ENCODE data around the gene SLCO2A1. TPM values are rescaled to one million over a fixed set of nuclear protein-coding genes. Genes with fewer than 3 reads are reported as not detected.

SLCO2A1 gene
- total RNA-seq, 1 donor, result not detected

DNA sequence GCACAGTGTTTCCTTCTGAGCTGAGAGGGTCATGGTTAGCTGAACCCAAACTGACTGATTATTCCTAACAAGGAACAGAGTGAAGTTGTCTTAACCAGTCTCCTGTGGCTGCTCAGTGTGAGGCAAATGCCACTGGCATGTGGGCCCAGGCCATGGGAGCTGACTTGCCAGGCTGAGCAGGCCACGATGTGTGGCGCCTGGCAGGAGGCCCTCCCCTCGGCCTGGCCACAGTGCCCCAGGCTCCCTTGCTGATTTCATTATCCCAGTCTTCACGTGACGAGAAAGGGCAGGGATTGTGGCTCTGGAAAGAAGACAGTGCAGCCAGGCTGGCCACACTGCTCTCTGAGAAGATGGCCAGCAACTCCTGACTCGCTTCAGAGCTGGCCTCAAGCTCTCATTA lies 58.8 kb downstream of the SLCO2A1 start:
- Histone ChIP-seq H3K4me1 (ENCODE audit: insufficient read depth, low read length) (no peaks in the 10 kb centered on the region), H3K4me3 (ENCODE audit: low read length) (no peak overlapping the region), H3K27me3 (ENCODE audit: insufficient read depth, low read length) (no peaks in the 10 kb centered on the region), H3K9me3 (ENCODE audit: low read depth, low read length) (no peaks in the 10 kb centered on the region)

DNA sequence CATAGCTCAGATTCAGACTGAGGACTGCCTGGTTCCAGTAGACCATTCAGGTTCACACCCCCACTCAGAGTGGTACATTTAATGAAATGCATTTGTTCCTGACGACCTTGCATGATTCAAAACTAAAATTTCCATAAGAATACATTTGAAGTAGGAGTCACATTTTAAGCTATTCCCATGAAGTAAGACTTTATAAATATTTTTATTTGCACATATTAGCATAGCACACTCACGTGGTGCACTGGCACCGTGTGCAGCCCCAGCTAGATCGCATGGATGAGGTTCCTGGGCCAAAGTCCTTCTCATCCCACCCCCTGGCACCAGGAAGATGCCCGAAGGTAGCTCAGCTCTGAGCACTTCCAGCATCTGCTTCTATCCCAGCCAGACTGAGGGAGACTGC lies 59.4 kb downstream of the SLCO2A1 start:
- no peak overlapping the region for H3K4me3 ChIP-seq (ENCODE audit: low read length)
- H3K27me3 ChIP-seq (ENCODE audit: insufficient read depth, low read length), result no peaks in the 10 kb centered on the region
- H3K9me3 ChIP-seq (ENCODE audit: low read depth, low read length), result no peaks in the 10 kb centered on the region
- H3K4me1 ChIP-seq (ENCODE audit: insufficient read depth, low read length), result no peaks in the 10 kb centered on the region

DNA sequence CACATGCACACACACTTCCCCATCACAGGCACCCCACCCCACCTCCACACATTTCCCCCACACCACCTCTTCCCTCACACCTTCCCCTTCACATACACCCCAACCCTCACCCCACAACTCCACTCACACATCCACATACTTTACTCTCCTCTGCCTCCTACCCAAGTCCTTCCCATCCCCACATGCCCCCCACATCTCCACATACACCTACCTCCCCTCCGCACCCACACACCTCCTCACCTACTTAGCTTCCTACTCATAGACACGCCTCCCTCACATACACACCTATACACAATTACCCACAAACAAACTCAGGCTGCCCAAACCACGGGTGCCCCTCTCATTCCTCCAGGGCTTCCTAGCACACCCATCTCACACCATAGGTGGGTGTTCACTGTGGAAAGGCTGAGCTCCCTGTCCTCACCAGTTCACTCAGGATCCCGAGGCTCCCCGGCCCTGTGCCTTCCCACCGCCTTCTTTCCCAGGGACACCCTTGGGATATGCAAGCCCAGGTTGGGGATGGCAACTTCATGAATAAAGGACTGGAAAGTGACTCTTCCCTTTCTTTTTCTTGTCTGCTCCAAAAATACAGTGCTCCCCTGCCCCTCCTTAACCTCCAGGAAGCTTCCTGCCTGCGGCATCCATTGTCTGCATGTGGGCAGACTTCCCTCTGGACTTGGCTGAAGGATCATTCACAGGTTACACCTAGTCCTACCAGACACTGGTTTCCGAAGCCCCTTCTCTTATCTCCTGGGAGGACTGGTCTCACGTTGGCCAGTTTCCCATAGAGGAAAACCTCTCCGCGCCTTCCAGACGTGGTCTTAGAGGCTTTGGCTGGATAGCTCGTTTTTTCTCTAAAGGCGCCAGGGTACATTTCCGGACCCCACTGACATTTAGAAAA lies 61.5 kb downstream of the SLCO2A1 start:
- H3K4me3 ChIP-seq (ENCODE audit: low read length), result no peak overlapping the region
- no peaks in the 10 kb centered on the region for H3K9me3 ChIP-seq (ENCODE audit: low read depth, low read length)
- no peaks in the 10 kb centered on the region for H3K27me3 ChIP-seq (ENCODE audit: insufficient read depth, low read length)
- H3K4me1 ChIP-seq (ENCODE audit: insufficient read depth, low read length), result no peaks in the 10 kb centered on the region

DNA sequence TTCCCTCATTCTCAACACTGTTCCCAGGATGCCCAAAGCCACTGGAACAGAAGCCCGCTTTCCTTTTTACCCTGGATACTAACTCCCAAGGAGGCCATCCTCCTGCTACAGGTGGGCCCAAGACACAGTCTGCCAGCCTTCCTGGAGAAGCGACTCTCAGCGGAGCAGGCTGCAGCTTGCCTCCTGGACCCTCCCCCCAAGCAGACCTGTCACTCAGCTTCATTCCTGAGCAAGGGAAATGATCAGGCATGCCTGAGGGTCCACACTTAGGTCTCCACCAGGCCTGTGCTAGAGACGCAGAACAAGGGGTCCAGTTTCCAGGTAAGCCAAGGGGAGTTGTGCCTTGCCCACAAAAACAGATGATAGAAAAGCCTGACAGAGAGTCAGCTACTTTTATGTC lies 62.8 kb downstream of the SLCO2A1 start:
- Histone ChIP-seq H3K9me3 (ENCODE audit: low read depth, low read length) (no peaks in the 10 kb centered on the region), H3K4me1 (ENCODE audit: insufficient read depth, low read length) (no peaks in the 10 kb centered on the region), H3K4me3 (ENCODE audit: low read length) (no peak overlapping the region), H3K27me3 (ENCODE audit: insufficient read depth, low read length) (no peaks in the 10 kb centered on the region)

DNA sequence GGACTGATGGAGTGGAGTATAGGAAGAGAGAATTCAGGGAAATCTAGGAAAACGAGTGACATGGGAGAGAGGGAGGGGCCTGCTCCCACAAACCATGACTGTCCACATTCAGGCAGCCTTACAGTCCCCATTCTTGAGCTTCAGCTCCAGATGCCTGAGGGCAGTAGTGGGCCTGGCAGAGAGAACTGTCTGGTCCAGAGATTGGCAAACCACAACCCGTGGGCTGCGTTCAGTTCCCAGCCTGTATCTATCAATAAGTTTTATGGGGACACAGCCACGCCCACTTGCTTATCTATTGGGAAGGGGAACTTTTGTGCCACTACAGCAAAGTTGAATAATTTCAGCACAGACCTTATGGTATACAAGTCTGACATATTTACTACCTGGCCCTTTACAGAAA lies 63.8 kb downstream of the SLCO2A1 start:
- H3K27me3 ChIP-seq (ENCODE audit: insufficient read depth, low read length), result no peaks in the 10 kb centered on the region
- no peak overlapping the region for H3K4me3 ChIP-seq (ENCODE audit: low read length)

DNA sequence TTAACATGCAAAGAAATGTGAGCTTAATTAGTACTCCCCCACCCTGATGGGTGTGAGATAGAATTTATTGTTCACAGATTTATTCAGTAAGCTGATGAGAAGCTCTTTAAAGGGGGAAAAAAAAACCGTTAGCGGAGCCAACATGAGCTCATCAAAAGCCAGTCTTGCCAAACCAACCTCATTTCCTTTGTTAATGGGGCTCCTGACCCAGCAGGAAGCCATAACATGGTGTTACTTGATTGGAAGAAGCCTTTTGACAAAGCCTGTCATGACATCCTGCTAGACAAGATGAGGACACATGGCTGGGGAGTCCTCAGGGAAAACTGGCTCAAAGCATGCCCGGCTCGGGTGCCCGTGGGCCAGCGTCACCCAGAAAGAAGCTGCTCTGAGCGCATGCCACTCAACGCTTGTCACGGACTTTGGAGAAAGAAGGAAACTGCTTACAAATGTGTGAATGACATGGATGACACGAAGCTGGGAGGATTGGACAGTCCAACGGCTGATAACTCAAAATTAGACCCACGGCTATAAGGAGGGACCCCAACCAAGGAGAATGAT lies 64.6 kb downstream of the SLCO2A1 start:
- H3K4me1 ChIP-seq (ENCODE audit: insufficient read depth, low read length), result no peaks in the 10 kb centered on the region
- H3K27me3 ChIP-seq (ENCODE audit: insufficient read depth, low read length), result no peaks in the 10 kb centered on the region
- H3K9me3 ChIP-seq (ENCODE audit: low read depth, low read length), result no peaks in the 10 kb centered on the region
- H3K4me3 ChIP-seq (ENCODE audit: low read length), result no peak overlapping the region

More for the DNA sequence above, 63.8 kb downstream of the SLCO2A1 start:
- Histone ChIP-seq H3K9me3 (ENCODE audit: low read depth, low read length) (no peaks in the 10 kb centered on the region), H3K4me1 (ENCODE audit: insufficient read depth, low read length) (no peaks in the 10 kb centered on the region)

DNA sequence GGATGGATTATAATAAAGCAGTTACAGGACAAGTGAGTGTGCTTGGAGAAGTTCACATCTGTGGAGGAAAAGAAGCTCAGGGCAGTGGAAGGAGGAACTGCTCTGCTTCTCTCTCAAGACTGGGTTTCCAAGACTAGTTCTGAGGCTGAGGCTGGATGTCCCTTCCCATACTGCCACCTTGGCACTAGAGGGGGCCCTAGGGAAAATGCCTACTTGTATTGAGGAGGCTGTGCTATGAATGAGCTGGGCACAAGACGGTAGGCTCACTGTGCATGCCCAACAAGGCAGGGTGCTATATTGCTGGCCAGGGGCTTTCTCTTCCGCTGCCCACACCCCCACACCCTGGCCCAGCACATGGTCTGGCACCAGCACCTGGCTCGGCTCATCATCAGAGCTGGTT lies 65.2 kb downstream of the SLCO2A1 start:
- Histone ChIP-seq H3K4me1 (ENCODE audit: insufficient read depth, low read length) (no peaks in the 10 kb centered on the region), H3K27me3 (ENCODE audit: insufficient read depth, low read length) (no peaks in the 10 kb centered on the region), H3K9me3 (ENCODE audit: low read depth, low read length) (no peaks in the 10 kb centered on the region), H3K4me3 (ENCODE audit: low read length) (no peak overlapping the region)

DNA sequence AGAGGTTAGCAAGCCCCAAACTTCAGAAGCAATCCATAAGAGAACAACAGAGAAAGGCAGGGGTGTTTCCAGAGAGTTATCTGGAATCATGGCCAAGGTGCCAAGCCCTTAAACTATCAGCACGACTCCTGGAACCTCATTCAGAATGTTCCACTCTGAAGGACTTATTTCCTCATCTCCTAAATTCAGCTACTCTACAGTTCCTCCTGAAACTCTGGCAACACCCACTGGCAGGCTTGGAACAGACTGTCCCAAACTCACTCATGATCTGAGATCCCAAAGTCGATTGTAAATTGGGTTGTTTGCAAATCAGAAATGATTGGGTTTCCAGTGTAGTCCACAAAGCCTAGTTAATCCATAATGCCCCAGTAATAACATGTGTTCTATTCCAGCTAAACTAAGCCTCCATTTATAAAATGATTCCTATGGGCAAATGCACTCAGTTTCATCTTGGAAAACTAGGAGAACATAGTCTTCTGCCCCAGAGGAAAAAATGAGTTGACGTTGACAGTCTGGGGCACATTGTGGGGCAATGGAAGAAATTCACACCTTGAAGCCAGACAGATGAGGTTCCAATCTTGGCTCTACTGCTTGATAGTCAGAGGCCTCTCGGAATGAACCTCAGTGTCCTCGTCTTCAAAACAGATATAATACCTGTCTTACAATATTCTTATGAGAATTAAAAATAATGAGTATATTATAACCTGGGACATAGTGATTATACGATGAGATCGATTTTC lies 65.9 kb downstream of the SLCO2A1 start:
- Histone ChIP-seq H3K4me1 (ENCODE audit: insufficient read depth, low read length) (no peaks in the 10 kb centered on the region), H3K4me3 (ENCODE audit: low read length) (no peak overlapping the region), H3K27me3 (ENCODE audit: insufficient read depth, low read length) (no peaks in the 10 kb centered on the region), H3K9me3 (ENCODE audit: low read depth, low read length) (no peaks in the 10 kb centered on the region)

DNA sequence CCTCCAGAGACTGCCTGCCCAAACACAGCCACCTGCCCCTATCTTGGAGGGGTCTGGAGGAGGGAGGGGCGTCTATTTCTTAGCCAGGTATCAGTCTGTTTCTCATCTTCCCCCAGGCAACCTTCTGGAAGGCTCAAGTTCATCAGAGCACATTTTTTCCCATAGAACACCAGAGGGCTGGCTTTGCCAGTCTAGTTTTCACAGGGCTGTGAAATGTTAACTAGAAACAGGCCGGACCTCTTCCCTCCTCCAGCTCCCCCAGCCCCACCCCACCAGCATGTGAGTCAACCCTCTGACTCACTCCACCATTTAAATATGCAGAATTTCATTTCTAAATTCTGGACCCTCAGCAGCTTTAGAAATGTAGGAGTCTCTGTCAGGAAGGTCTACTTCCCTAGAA lies 66.9 kb downstream of the SLCO2A1 start:
- H3K27me3 ChIP-seq (ENCODE audit: insufficient read depth, low read length), result no peaks in the 10 kb centered on the region
- H3K4me3 ChIP-seq (ENCODE audit: low read length), result no peak overlapping the region
- no peaks in the 10 kb centered on the region for H3K4me1 ChIP-seq (ENCODE audit: insufficient read depth, low read length)
- no peaks in the 10 kb centered on the region for H3K9me3 ChIP-seq (ENCODE audit: low read depth, low read length)

DNA sequence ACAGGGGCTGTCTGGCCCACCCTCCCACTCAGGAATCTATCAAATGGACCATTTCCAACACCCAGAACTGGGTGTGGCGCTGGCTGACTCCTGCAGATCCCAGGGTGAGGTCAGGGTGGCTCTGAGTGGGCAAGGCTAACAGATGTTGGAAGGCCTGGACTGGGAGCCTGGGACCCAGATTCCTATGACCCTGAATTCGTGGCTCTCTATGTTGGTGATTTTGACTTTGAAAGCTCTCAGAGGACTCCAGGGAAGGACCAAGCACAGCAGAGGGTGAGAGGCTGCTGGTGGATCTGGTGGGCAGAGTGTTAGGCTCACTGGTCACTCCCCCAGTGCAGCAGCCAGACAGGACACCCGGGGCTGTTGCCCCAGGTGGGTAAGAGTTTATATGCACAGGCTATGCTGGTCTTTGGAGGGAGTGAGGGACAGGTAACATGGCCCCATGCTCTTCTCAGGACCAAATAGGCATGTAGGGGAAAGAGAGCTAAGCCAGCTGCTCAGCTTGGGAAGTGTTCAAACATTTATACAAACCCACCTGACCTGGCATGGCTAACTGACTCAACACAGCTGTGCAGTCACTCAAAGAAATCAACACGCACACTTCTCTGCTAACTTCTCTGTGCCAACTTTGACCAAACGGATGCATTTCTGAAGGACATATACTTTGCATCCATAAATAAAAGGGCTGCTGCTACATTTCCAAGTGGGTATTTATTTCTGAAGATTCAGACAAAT lies 71.5 kb downstream of the SLCO2A1 start:
- Histone ChIP-seq H3K4me1 (ENCODE audit: insufficient read depth, low read length) (no peaks in the 10 kb centered on the region), H3K4me3 (ENCODE audit: low read length) (no peak overlapping the region), H3K27me3 (ENCODE audit: insufficient read depth, low read length) (no peaks in the 10 kb centered on the region), H3K9me3 (ENCODE audit: low read depth, low read length) (no peaks in the 10 kb centered on the region)

DNA sequence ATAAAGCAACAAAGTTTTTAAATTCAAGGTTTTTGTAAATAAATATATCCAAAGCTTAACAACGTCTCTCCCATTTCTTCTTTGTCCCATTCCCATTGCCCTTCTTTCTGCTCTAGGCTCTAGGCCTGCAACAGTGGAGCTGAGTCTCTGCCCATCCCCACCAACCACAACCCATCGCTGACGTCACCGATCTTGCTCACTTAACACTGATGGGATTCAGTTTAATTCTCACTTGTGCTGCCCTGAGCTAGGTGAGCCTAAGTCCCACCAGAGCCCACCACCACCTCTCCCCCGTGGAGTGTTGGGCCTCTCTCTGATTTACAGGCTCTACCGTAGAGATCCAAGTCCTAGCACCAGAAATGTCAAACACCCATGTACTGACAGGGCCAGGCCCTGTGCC lies 72.7 kb downstream of the SLCO2A1 start:
- Histone ChIP-seq H3K4me3 (ENCODE audit: low read length) (no peak overlapping the region), H3K4me1 (ENCODE audit: insufficient read depth, low read length) (no peaks in the 10 kb centered on the region), H3K9me3 (ENCODE audit: low read depth, low read length) (no peaks in the 10 kb centered on the region), H3K27me3 (ENCODE audit: insufficient read depth, low read length) (no peaks in the 10 kb centered on the region)

DNA sequence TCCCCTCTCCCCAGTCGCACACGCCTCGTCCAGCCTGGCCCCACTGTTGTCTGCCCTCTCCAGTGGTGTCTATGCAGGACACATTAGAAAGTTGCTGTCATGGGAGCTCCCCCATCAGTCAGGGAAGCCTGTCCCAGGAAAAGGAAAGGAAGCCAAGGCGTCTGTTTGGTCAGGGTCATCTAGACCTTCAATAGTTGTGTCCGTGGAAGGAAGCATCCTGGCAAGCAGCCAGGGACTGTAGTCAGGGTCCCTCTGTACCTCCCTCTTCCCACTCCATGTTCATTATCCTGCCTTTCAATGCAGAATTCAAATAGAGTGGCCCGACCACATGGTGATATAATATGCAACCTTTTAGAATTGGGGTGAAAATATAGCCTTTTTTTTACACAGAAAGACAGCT lies 73.4 kb downstream of the SLCO2A1 start:
- Histone ChIP-seq H3K27me3 (ENCODE audit: insufficient read depth, low read length) (no peaks in the 10 kb centered on the region), H3K4me3 (ENCODE audit: low read length) (no peak overlapping the region), H3K4me1 (ENCODE audit: insufficient read depth, low read length) (no peaks in the 10 kb centered on the region), H3K9me3 (ENCODE audit: low read depth, low read length) (no peaks in the 10 kb centered on the region)

DNA sequence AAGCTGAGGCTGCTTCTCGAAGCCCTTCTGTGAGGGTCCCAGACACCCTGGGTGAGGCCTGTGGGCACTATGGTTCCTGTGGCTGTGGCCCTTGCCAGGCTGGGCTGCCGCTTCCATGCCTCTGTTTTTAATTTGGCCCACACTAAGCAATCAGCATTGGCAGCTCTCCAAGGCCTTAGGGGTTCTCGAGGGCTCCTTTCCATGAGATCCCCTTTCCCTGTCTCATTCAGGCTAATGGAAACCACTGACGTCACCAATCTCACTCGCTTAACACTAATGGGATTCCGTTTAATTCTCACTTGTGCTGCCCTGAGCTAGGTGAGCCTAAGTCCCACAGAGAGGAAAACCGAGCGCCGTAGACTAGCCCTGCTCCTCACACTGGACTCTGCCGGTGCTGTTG lies 73.8 kb downstream of the SLCO2A1 start:
- Histone ChIP-seq H3K4me1 (ENCODE audit: insufficient read depth, low read length) (no peaks in the 10 kb centered on the region), H3K9me3 (ENCODE audit: low read depth, low read length) (no peaks in the 10 kb centered on the region), H3K4me3 (ENCODE audit: low read length) (no peak overlapping the region), H3K27me3 (ENCODE audit: insufficient read depth, low read length) (no peaks in the 10 kb centered on the region)

DNA sequence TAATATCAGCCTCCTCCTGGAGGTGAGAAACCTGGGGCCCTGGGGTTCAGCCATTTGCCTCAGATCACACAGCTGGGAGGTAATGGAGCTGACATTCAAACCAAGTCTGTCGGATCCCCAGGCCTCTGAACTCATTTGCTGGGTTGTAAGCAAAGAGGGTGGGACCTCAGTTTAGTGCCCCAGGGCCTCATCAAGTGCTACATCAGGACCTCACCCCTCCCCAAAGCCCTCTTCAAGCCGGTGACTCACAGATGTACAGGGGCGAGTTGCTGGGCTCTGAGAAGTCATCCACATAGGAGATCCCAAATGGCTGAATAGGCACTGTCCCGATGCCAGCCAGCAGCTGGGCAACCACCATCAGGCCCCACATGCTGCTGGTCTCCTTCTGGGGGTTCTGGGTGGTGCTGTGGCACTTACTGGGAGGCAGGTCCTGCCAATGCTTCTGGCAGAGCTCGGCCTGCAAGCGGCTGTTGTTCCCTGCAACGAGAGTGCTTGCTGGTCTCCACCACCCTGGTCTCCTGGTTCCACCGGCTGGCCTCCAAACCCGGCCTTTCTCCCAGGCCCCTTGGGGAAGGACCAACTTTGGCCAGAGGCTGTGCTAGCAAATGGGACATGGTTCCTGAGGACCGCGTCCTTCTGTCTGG lies 74.9 kb downstream of the SLCO2A1 start:
- Histone ChIP-seq H3K9me3 (ENCODE audit: low read depth, low read length) (no peaks in the 10 kb centered on the region), H3K27me3 (ENCODE audit: insufficient read depth, low read length) (no peaks in the 10 kb centered on the region), H3K4me3 (ENCODE audit: low read length) (no peak overlapping the region), H3K4me1 (ENCODE audit: insufficient read depth, low read length) (no peaks in the 10 kb centered on the region)
